Stromal cell of bone marrow (primary cell): ENCODE measurements around the gene CAMK4.

Experiments
- DNase-seq: peaks from one replicate; pipeline ENCODE4 v3.0.0-alpha.2; 2012; ENCODE audit warnings: low read depth

CAMK4 gene

GRCh38 chr5:111425205-111425604 is 201.0 kb downstream of the CAMK4 start:
- no peak for DNase-seq

GRCh38 chr5:111427762-111428161 is 203.6 kb downstream of the CAMK4 start:
- no peak for DNase-seq

GRCh38 chr5:111432883-111433536 is 208.8 kb downstream of the CAMK4 start:
- no peak for DNase-seq

- no peak for DNase-seq
Measured at GRCh38 chr5:111434800-111435199, 210.6 kb downstream of the CAMK4 start.

- DNase-seq, result no peak
Measured at GRCh38 chr5:111439473-111440075, 215.4 kb downstream of the CAMK4 start.

- DNase-seq, result no peak
Measured at GRCh38 chr5:111447099-111447498, 222.9 kb downstream of the CAMK4 start.

- no peak for DNase-seq
Measured at GRCh38 chr5:111447822-111448221, 223.6 kb downstream of the CAMK4 start.

- no peak for DNase-seq
Measured at GRCh38 chr5:111453295-111453694, 229.1 kb downstream of the CAMK4 start.

GRCh38 chr5:111453747-111454146 is 229.6 kb downstream of the CAMK4 start:
- no peak for DNase-seq

- DNase-seq, result no peak
Measured at GRCh38 chr5:111454198-111454622, 230.0 kb downstream of the CAMK4 start.

- no peak for DNase-seq
Measured at GRCh38 chr5:111454776-111455175, 230.6 kb downstream of the CAMK4 start.

- DNase-seq, result no peak
Measured at GRCh38 chr5:111461255-111461671, 237.1 kb downstream of the CAMK4 start.

GRCh38 chr5:111461934-111462333 is 237.8 kb downstream of the CAMK4 start:
- no peak for DNase-seq

GRCh38 chr5:111463311-111463710 is 239.1 kb downstream of the CAMK4 start:
- no peak for DNase-seq

- DNase-seq, result no peak
Measured at GRCh38 chr5:111469293-111469896, 245.2 kb downstream of the CAMK4 start.

- no peak for DNase-seq
Measured at GRCh38 chr5:111469903-111470302, 245.7 kb downstream of the CAMK4 start.

- no peak for DNase-seq
Measured at GRCh38 chr5:111472096-111472495, 247.9 kb downstream of the CAMK4 start.

GRCh38 chr5:111472579-111472978 is 248.4 kb downstream of the CAMK4 start:
- no peak for DNase-seq

GRCh38 chr5:111478266-111478665 is 254.1 kb downstream of the CAMK4 start:
- DNase-seq, result no peak

- DNase-seq, result no peak
Measured at GRCh38 chr5:111478898-111479297, 254.7 kb downstream of the CAMK4 start.

GRCh38 chr5:111480346-111480745 is 256.2 kb downstream of the CAMK4 start:
- DNase-seq, result no peak

- no peak for DNase-seq
Measured at GRCh38 chr5:111486055-111486454, 261.9 kb downstream of the CAMK4 start.

GRCh38 chr5:111486926-111487325 is 262.7 kb downstream of the CAMK4 start:
- no peak for DNase-seq

GRCh38 chr5:111488353-111488752 is 264.2 kb downstream of the CAMK4 start:
- DNase-seq, result no peak
